GM12864 (cell line): Measurements from ENCODE around the gene RSPRY1.
"Not testable (repeated sequence)": the region's sequence is repeated elsewhere in the genome, so short reads cannot be mapped to it uniquely, and the experiment has no call there.

Experiments used
- DNase-seq: peaks from one replicate; pipeline ENCODE4 v3.0.0-alpha.2; 2011; ENCODE audit warnings: low read depth
- H3K4me3 ChIP-seq: 2 replicates; pipeline ENCODE4 v1.5.1; 2011; ENCODE audit warnings: mild to moderate bottlenecking, low read depth, low read length, control low read depth
- CTCF ChIP-seq: IDR thresholded peaks from 2 replicates; pipeline ENCODE4 v1.5.1; 2011; ENCODE audit warnings: low read depth, mild to moderate bottlenecking, moderate library complexity, low read length, control low read depth, inconsistent platforms; ENCODE audit errors: missing control alignments

Gene RSPRY1

DNA sequence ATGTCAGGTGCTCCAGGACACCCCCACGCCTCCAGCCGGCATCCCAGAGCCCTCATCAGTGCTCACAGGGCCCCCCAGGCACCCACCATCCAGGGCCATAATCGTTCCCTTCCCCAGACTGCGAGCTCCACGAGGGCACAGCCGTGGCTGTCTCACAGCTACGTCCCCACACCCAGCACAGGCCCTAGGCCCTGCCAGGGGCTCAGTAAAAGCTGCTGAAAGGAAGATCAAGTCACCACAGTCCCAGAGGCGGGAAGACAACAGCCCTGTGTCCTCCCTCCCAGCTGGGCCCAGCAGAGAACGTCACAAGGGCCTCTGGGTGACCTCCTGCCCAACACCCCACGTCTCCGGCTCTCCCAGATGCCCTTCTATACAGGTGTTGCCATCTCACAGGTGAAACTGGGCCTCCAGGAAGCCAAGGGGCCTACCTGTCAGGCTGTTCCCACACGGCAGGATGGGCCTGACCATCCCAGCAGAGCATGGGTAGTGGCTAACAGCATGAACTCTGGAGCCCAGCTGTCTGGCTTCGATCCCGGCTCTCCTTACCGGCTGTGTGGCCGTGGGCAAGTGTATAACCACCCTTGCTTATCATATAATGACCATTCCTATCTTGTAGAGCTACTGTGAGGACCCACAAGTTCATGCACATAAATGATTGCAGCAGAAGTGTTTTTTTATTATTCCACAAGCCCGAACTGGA is 76.9 kb downstream of the RSPRY1 start:
- no peak for TF ChIP-seq CTCF
- DNase-seq, result no peak
- no peak overlapping the region for H3K4me3 ChIP-seq

DNA sequence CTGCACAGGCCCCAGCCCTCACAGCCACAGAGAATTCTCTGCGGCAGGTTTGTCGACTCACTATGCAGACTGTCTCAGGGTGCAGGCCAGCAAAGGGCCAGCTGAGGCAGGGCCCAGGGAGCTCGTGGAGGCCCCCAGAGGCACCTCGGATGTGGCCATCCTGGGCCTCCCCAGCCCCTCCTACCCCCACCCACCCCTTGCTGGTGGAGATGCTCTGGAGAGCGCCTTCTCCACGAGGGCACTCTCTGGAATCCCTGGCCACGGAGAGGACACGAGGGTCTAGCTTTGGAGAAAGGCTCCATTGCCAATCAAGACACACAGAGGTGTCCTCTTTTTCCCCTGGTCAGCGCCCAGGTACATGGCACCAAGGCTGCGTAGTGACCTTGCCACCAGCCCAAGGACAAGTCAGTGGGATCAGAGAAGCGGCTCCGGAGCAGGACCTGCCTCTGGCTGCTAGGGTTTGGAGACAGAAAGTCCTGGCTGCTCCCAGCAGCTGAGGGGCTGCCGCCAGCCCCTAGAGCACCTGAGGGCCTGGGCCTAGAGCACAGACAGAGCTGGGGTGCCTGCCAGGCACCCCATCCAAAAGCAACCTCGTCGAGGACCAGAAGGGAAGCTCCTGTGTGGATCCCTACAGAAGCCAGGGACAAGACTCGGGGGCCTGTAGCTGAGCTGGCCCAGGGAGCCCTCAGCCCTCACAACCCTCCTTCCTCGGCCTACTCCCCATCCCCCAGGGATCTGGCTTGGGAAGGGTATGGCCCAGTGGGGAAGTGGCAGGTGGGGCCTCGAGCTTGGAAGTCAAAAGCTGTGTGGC is 77.6 kb downstream of the RSPRY1 start:
- H3K4me3 ChIP-seq, result no peak overlapping the region
- TF ChIP-seq CTCF, result no peak
- no peak for DNase-seq

GRCh38 chr16:57264381-57264780 is 78.3 kb downstream of the RSPRY1 start:
- TF ChIP-seq CTCF, result no peak
- no peak overlapping the region for H3K4me3 ChIP-seq
- no peak for DNase-seq

DNA sequence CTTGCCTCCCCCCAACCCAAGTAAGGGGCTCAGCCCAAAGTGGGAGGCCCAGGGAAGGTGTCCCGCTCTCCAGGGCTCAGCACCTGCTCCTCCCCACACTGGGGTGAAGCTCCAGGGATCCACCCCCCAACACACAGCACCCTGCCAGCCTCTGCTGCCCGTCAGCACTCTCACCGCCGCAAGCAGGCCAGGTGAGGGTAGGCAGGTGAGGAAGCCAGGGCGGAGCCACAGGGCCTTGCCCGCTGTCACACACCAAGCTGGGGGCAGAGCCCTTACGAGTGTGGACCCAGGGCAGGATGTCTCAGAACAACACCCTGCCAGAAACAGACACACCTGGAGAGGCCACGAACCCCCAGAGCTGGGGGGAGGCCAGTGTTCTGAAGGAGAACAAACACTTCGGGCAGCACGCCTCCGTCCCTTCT is 78.8 kb downstream of the RSPRY1 start:
- H3K4me3 ChIP-seq, result no peak overlapping the region
- DNase-seq, result no peak
- no peak for TF ChIP-seq CTCF

DNA sequence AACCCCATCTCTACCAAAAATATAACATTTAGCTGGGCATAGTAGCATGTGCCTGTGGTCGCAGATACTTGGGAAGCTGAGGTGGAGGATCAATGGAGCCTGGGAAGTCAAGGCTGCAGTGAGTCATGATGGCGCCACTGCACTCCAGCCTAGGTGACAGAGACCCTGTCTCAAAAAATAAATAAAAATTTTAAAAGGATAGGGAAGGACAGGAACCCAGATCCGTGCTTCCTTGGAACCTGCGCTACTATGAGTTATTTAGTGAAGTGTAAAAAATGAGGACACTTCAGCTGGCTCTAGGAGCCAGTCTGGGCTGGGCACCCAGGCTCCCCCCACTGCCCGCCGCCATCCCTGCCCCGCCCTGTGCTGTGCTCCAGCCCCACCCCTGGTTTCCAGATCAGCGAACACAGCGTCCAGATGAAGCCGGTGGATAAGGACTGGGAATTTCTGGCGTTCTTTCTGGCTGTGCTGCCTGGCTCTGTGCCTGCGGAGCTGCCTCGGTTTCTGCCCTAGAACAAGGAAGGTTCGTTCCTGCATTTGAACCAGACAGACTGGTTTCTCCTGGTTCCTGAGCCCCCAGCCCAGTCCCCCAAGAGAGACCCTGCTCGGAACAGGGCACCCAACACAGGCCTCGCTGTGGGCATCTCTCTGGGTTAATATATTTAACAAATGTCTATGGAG is 79.9 kb downstream of the RSPRY1 start:
- TF ChIP-seq CTCF, result no peak
- DNase-seq, result no peak

GRCh38 chr16:57266531-57267260 is 80.6 kb downstream of the RSPRY1 start:
- no peak overlapping the region for H3K4me3 ChIP-seq
- no peak for DNase-seq
- TF ChIP-seq CTCF, result no peak

More for the DNA sequence above, 79.9 kb downstream of the RSPRY1 start:
- no peak overlapping the region for H3K4me3 ChIP-seq

DNA sequence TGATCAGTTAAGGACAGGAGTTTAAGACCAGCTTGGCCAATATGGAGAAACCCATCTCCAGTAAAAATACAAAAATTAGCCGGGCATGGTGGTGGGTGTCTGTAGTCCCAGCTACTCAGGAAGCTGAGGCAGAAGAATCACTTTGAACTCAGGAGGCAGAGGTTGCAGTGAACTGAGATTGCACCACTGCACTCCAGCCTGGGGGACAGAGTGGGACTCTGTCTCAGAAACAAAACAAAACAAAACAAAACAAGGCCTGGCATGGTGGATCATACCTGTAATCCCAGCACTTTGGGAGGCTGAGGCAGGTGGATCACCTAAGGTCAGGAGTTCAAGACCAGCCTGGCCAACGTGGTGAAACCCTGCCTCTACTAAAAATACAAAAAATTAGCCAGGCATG is 81.2 kb downstream of the RSPRY1 start:
- H3K4me3 ChIP-seq, result not testable (repeated sequence)

More for the DNA sequence above, 81.2 kb downstream of the RSPRY1 start:
- not testable (repeated sequence) for DNase-seq
